BE2C (cell line): ENCODE measurements around the gene CCDC146. TPM values are rescaled to one million over a fixed set of nuclear protein-coding genes. Genes with fewer than 3 reads are reported as not detected.
A peak's percentile ranks its signal among the peaks of the same experiment; 100 is the strongest.
"Not testable (repeated sequence)": the region's sequence is repeated elsewhere in the genome, so short reads cannot be mapped to it uniquely, and the experiment has no call there.

ENCODE experiments used
- DNase-seq: peaks from one replicate; pipeline ENCODE4 v3.0.0-alpha.2; 2020
- H3K27me3 ChIP-seq: fragments of 250-450 bp; sonication (Bioruptor Pico); 2 replicates; pipeline ENCODE4 v1.5.1; 2020; ENCODE audit warnings: mild to moderate bottlenecking
- H3K36me3 ChIP-seq: fragments of 250-450 bp; sonication (Bioruptor Pico); 2 replicates; pipeline ENCODE4 v1.5.1; 2020; ENCODE audit warnings: mild to moderate bottlenecking
- H3K4me1 ChIP-seq: fragments of 250-450 bp; sonication (Bioruptor Pico); 2 replicates; pipeline ENCODE4 v1.5.1; 2020
- H3K4me3 ChIP-seq: 2 replicates; pipeline ENCODE4 v1.5.1; 2011; ENCODE audit warnings: low read depth, low read length
- H3K9me3 ChIP-seq: fragments of 250-450 bp; sonication (Bioruptor Pico); 2 replicates; pipeline ENCODE4 v1.5.1; 2020
- polyA plus RNA-seq: library from polyadenylated mRNA; unstranded; fragments of >200 nt; gene quantifications from one replicate; pipeline ENCODE4 v1.2.1, GENCODE V29; 2012; ENCODE audit warnings: low read depth, missing spikeins; ENCODE audit not compliant: insufficient read length, insufficient read depth

CCDC146 gene, protein sequence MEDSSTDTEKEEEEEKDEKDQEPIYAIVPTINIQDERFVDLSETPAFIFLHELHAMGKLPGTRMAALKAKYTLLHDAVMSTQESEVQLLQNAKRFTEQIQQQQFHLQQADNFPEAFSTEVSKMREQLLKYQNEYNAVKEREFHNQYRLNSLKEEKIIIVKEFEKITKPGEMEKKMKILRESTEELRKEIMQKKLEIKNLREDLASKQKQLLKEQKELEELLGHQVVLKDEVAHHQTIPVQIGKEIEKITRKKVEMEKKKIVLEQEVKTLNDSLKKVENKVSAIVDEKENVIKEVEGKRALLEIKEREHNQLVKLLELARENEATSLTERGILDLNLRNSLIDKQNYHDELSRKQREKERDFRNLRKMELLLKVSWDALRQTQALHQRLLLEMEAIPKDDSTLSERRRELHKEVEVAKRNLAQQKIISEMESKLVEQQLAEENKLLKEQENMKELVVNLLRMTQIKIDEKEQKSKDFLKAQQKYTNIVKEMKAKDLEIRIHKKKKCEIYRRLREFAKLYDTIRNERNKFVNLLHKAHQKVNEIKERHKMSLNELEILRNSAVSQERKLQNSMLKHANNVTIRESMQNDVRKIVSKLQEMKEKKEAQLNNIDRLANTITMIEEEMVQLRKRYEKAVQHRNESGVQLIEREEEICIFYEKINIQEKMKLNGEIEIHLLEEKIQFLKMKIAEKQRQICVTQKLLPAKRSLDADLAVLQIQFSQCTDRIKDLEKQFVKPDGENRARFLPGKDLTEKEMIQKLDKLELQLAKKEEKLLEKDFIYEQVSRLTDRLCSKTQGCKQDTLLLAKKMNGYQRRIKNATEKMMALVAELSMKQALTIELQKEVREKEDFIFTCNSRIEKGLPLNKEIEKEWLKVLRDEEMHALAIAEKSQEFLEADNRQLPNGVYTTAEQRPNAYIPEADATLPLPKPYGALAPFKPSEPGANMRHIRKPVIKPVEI
- not detected for polyA plus RNA-seq

DNA sequence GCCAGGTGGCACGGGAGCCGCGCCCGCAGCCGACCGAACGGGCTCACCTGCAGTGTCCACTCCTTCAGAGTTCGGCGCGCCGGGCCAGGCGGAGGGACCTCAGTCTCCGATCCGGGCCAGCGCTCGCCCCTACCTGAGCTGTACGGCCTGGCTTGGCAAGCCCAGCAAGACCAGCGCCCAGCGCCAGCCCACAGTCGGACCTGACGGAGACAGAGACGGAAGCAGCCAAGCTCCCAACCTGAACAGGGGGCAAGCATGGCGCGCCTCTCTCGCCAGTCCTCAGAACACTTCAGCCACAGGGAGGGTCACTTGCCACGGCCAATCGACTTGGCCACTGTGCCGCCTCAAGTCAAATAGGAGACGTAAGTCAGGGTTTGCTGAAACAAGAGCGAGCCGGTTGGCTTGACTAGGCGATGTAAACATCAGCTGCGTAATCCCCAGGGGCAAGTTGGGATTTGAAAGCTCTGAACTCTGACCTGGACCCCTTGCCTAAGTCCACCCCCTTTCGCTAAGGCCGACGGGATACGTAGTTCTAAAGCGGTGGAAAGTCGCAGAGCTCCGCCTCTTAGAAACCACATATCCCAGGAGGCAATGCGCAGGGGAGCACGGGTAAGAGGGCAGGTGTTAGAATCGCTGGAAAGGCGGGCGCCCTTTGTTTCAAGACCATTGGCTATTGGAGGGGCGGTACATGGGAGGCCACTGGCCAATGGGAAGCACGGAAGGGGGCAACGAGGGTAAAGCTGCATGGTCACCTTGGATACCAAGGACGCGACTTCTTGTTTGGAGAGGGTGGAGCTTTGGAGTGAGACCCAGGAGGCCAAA, at the start of gene CCDC146:
TSS of gene CCDC146 (plus strand) at position 756 of the 822 bp plus-strand sequence. CDS start 45,054 bp downstream, outside the sequence.
- not testable (repeated sequence) for H3K36me3 ChIP-seq, H3K4me1 ChIP-seq, H3K9me3 ChIP-seq, H3K27me3 ChIP-seq
- H3K4me3 ChIP-seq, result peak within 1 kb of the TSS; percentile 78
- DNase-seq, result peak; percentile 98

DNA sequence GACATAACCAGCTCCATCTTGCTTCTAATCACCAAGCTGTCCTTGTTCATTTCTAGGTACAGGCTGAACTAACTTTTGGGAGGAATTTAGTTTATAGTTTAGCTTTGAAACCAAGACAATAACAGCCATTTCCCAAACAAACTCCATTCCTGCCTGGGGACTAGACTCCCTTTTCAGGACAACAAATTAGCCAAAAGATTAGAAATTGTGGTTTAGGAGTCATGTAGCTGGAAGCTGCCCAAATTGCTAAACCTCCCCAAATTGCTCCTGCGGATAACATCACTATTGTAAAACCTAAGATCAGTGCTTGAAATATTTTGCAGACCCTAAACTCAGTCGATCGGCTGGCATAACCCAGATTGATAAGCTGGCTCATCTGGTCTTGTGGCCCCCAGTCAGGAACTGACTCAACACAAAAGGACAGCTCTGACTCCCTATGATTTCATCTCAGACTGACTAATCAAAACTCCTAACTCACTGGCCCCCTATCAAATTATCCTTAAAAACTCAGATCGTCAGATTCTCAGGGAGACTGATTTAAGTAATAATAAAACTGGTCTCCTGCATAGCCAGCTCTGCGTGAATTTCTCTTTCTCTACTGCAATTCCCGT, 47.5 kb upstream of the CCDC146 start:
- DNase-seq, H3K27me3 ChIP-seq, H3K36me3 ChIP-seq, H3K4me1 ChIP-seq, H3K9me3 ChIP-seq, H3K4me3 ChIP-seq: not testable (repeated sequence)

- DNase-seq, H3K27me3 ChIP-seq, H3K9me3 ChIP-seq, H3K4me3 ChIP-seq, H3K4me1 ChIP-seq, H3K36me3 ChIP-seq: not testable (repeated sequence)
These were observed 45.4 kb upstream of the CCDC146 start for GRCh38 chr7:77077060-77077459.

- H3K27me3 ChIP-seq, H3K4me1 ChIP-seq, H3K9me3 ChIP-seq, H3K36me3 ChIP-seq, DNase-seq, H3K4me3 ChIP-seq: not testable (repeated sequence)
These were observed 43.3 kb upstream of the CCDC146 start for GRCh38 chr7:77079112-77079511.

DNA sequence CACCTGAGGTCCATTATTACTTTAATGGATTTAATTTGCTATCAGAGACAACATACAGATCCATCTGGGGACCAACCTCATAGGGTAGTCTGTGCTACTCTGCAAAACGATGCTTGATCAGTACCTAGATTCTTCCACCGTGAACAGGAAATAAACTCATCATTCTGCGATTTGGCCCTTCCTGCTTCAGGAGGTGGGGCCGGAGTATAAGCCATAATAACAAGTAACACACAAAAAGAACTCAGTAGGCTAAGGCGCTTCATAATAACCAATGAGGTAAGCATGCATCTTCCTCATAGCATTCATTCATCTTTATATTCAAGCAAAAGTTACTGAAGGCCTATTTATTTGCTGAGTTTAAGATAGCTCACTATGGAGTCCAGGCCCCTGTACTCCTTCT, 42.8 kb upstream of the CCDC146 start:
- H3K9me3 ChIP-seq, H3K27me3 ChIP-seq, H3K4me1 ChIP-seq, H3K4me3 ChIP-seq, H3K36me3 ChIP-seq, DNase-seq: not testable (repeated sequence)

DNA sequence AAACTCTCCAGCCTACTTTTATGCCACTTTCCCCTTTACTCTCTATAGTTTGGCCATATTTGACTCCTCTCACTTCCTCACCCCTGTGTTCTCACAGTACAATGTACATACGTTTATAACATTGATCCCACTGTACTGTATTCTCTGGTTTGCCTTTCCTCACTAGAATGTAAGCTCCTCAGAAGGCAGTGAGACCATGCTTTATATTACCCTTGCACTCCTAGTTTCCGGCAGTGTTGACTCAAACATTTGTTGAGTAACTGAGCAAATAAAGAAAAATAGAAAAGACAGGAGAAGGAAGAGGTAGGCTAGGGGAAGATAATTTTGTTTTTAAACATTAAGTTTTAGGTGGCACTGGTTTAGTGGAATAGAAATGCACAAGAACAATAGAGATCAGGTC, 42.2 kb upstream of the CCDC146 start:
- H3K4me3 ChIP-seq, H3K4me1 ChIP-seq, H3K27me3 ChIP-seq, H3K9me3 ChIP-seq, DNase-seq, H3K36me3 ChIP-seq: not testable (repeated sequence)

DNA sequence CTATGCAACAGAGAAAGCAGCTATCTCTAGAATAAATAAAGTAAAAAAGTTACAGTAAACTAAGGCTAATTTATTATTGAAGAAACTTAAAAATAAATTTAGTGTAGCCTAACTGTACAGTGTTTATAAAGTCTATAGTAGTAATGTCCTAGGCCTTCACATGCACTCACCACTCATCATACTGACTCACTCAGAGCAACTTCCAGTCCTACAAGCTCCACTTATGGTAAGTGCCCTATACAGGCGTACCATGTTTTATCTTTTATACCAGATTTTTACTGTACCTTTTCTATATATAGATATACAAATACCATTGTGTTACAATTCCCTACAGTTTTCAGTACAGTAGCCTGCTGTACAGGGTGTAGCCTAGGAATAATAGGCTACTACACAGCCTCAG, 40.2 kb upstream of the CCDC146 start:
- not testable (repeated sequence) for DNase-seq, H3K4me3 ChIP-seq, H3K27me3 ChIP-seq

DNA sequence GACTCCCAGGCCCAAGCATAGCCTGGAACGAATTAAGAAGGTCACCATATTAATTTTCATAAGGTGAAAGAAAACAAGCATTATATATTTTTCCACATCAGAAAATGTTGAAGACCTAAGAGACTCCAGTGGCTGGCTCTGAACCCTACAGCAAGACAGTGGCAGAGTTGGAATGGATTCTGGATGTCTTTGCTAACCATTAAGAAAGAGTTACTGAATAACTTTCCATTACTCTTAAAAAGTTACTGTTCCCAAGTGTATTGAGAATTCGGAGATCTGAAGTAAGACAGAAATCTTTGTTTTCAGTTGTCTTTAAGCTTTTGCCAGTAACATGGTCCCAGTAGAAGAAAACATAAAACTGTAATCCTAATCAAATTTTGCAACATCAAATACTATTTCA, 30.1 kb upstream of the CCDC146 start:
- DNase-seq, H3K36me3 ChIP-seq, H3K9me3 ChIP-seq, H3K27me3 ChIP-seq, H3K4me1 ChIP-seq, H3K4me3 ChIP-seq: not testable (repeated sequence)

More for the DNA sequence above, 40.2 kb upstream of the CCDC146 start:
- not testable (repeated sequence) for H3K9me3 ChIP-seq, H3K36me3 ChIP-seq, H3K4me1 ChIP-seq

GRCh38 chr7:77100501-77100900, 21.9 kb upstream of the CCDC146 start:
- DNase-seq, H3K4me3 ChIP-seq, H3K36me3 ChIP-seq, H3K27me3 ChIP-seq, H3K4me1 ChIP-seq, H3K9me3 ChIP-seq: not testable (repeated sequence)

DNA sequence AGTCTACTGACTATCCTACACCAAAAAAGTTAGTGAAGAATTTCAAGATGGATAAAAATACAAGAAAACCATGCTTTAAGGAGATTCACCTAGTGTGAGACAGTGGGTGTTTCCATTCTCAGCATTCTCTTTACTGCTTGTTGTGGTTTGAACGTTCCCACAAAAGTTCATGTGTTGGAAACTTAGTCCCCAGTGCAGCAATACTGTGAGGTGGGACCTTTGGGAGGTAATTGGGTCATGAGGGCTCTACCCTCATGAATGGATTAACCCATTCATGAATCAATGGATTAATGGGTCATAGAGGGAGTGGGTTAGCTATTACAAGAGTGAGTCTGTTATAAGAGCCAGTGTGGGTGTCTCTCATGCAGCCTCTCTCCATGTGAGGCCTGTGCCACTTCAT, 21.2 kb upstream of the CCDC146 start:
- not testable (repeated sequence) for H3K9me3 ChIP-seq, H3K4me1 ChIP-seq, H3K4me3 ChIP-seq, H3K36me3 ChIP-seq, H3K27me3 ChIP-seq, DNase-seq

DNA sequence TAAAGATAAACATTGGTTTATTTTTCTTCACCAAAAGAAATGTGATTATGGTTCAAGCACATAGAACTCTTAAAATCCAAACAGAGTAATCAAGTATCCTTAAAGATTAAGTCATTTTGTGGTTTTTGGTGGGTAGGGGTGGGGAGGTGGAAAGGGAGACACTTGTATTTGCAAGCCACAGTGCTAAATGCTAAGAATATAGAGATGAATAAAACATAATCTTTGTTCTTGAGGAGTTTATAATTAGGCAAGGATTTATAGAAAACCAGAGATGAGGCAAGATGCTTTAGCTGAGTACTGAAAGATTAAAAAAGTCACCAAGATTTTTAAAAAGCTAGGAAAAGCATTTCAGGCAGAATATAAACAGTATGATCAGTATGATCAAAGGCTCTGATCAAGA, 19.7 kb upstream of the CCDC146 start:
- H3K9me3 ChIP-seq, H3K27me3 ChIP-seq, H3K4me3 ChIP-seq, DNase-seq, H3K4me1 ChIP-seq, H3K36me3 ChIP-seq: not testable (repeated sequence)

DNA sequence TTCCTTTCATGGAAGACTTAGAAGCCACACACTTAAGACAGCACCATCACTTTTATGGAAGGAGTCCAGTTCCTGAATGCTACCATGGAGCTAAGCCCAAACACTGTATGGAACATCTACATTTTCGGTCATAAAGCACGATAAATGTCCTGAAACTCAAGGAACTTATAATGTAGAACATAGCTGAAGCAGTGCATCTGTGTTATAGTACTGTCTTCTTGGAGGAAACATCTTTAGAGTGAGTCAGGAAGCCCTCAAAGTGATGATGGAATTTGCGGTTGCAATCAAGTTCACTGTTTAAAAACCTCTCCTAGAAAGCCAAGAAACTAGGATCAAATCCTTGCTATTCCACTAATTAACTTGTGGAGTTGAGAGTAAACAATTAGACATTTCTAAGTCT, 16.5 kb upstream of the CCDC146 start:
- H3K27me3 ChIP-seq, H3K36me3 ChIP-seq, DNase-seq, H3K9me3 ChIP-seq, H3K4me1 ChIP-seq, H3K4me3 ChIP-seq: not testable (repeated sequence)

GRCh38 chr7:77107659-77108058, 14.8 kb upstream of the CCDC146 start:
- not testable (repeated sequence) for H3K4me3 ChIP-seq, H3K27me3 ChIP-seq, DNase-seq, H3K4me1 ChIP-seq, H3K36me3 ChIP-seq, H3K9me3 ChIP-seq

- H3K4me3 ChIP-seq, H3K36me3 ChIP-seq, H3K4me1 ChIP-seq, H3K27me3 ChIP-seq, H3K9me3 ChIP-seq, DNase-seq: not testable (repeated sequence)
These were observed 14.1 kb upstream of the CCDC146 start for GRCh38 chr7:77108362-77108761.
